Measurements from ENCODE around the gene PEX14. TPM values are rescaled to one million over a fixed set of nuclear protein-coding genes. Genes with fewer than 3 reads are reported as not detected.

Gene PEX14
- total RNA-seq, 1 donor = 15.2 TPM

- Histone ChIP-seq H3K79me2 (ENCODE audit: insufficient read depth, low read length) (no peaks in the 10 kb centered on the region), H4K20me1 (ENCODE audit: insufficient read depth, low read length) (no peaks in the 10 kb centered on the region), H3K4me3 (ENCODE audit: insufficient read depth, low read length) (no peak overlapping the region), H3K9me3 (ENCODE audit: low read depth, low read length) (no peaks in the 10 kb centered on the region), H3K36me3 (ENCODE audit: insufficient read depth, low read length) (no peaks in the 10 kb centered on the region), H3K27ac (ENCODE audit: low read depth, low read length) (no peak overlapping the region), H3K27me3 (ENCODE audit: insufficient read depth, low read length) (no peaks in the 10 kb centered on the region), H3K4me1 (ENCODE audit: insufficient read depth, low read length) (no peaks in the 10 kb centered on the region), H2AFZ (ENCODE audit: low read length) (no peak overlapping the region), H3K4me2 (ENCODE audit: insufficient read depth, low read length) (no peak overlapping the region)
- no peak for DNase-seq (ENCODE audit: insufficient read length, low spot score, missing footprints)
- TF ChIP-seq CTCF (IDR thresholded peaks at IDR 0.05; ENCODE audit: extremely low read depth, low read depth, low read length) = no peak
These were observed 203.0 kb downstream of the PEX14 start for GRCh38 chr1:10677491-10678391.

GRCh38 chr1:10678402-10678801, 203.7 kb downstream of the PEX14 start:
- no peak overlapping the region for H3K4me3 ChIP-seq (ENCODE audit: insufficient read depth, low read length)
- no peaks in the 10 kb centered on the region for H3K27me3 ChIP-seq (ENCODE audit: insufficient read depth, low read length)
- H3K27ac ChIP-seq (ENCODE audit: low read depth, low read length) = no peak overlapping the region
- H3K4me1 ChIP-seq (ENCODE audit: insufficient read depth, low read length) = no peaks in the 10 kb centered on the region
- no peak overlapping the region for H2AFZ ChIP-seq (ENCODE audit: low read length)
- no peak for TF ChIP-seq CTCF (IDR thresholded peaks at IDR 0.05; ENCODE audit: extremely low read depth, low read depth, low read length)
- DNase-seq (ENCODE audit: insufficient read length, low spot score, missing footprints) = no peak
- H3K4me2 ChIP-seq (ENCODE audit: insufficient read depth, low read length) = no peak overlapping the region
- H3K79me2 ChIP-seq (ENCODE audit: insufficient read depth, low read length) = no peaks in the 10 kb centered on the region
- H3K36me3 ChIP-seq (ENCODE audit: insufficient read depth, low read length) = no peaks in the 10 kb centered on the region
- H4K20me1 ChIP-seq (ENCODE audit: insufficient read depth, low read length) = no peaks in the 10 kb centered on the region
- no peaks in the 10 kb centered on the region for H3K9me3 ChIP-seq (ENCODE audit: low read depth, low read length)

GRCh38 chr1:10678852-10679251, 204.1 kb downstream of the PEX14 start:
- no peak for TF ChIP-seq CTCF (IDR thresholded peaks at IDR 0.05; ENCODE audit: extremely low read depth, low read depth, low read length)
- Histone ChIP-seq H3K4me3 (ENCODE audit: insufficient read depth, low read length) (no peak overlapping the region), H3K27me3 (ENCODE audit: insufficient read depth, low read length) (no peaks in the 10 kb centered on the region), H4K20me1 (ENCODE audit: insufficient read depth, low read length) (no peaks in the 10 kb centered on the region), H3K9me3 (ENCODE audit: low read depth, low read length) (no peaks in the 10 kb centered on the region), H2AFZ (ENCODE audit: low read length) (no peak overlapping the region), H3K27ac (ENCODE audit: low read depth, low read length) (no peak overlapping the region), H3K79me2 (ENCODE audit: insufficient read depth, low read length) (no peaks in the 10 kb centered on the region), H3K4me1 (ENCODE audit: insufficient read depth, low read length) (no peaks in the 10 kb centered on the region), H3K36me3 (ENCODE audit: insufficient read depth, low read length) (no peaks in the 10 kb centered on the region), H3K4me2 (ENCODE audit: insufficient read depth, low read length) (no peak overlapping the region)
- DNase-seq (ENCODE audit: insufficient read length, low spot score, missing footprints) = no peak

GRCh38 chr1:10679496-10680220, 204.9 kb downstream of the PEX14 start:
- Histone ChIP-seq H3K36me3 (ENCODE audit: insufficient read depth, low read length) (no peaks in the 10 kb centered on the region), H3K4me2 (ENCODE audit: insufficient read depth, low read length) (no peak overlapping the region), H3K4me3 (ENCODE audit: insufficient read depth, low read length) (no peak overlapping the region), H3K9me3 (ENCODE audit: low read depth, low read length) (no peaks in the 10 kb centered on the region), H3K27me3 (ENCODE audit: insufficient read depth, low read length) (no peaks in the 10 kb centered on the region), H3K4me1 (ENCODE audit: insufficient read depth, low read length) (no peaks in the 10 kb centered on the region), H3K79me2 (ENCODE audit: insufficient read depth, low read length) (no peaks in the 10 kb centered on the region), H4K20me1 (ENCODE audit: insufficient read depth, low read length) (no peaks in the 10 kb centered on the region), H2AFZ (ENCODE audit: low read length) (no peak overlapping the region), H3K27ac (ENCODE audit: low read depth, low read length) (no peak overlapping the region)
- TF ChIP-seq CTCF (IDR thresholded peaks at IDR 0.05; ENCODE audit: extremely low read depth, low read depth, low read length) = no peak
- no peak for DNase-seq (ENCODE audit: insufficient read length, low spot score, missing footprints)

Measured in osteoblast (primary cell).